SK-N-SH (cell line): ENCODE results near the gene TGIF1.

Experiments used
- RCOR1 ChIP-seq: fragments of 150-350 bp; IDR thresholded peaks from 2 replicates; pipeline ENCODE4 v1.6.1; 2017; ENCODE audit warnings: antibody characterized with exemption, low read length
- SMC3 ChIP-seq: IDR thresholded peaks from 2 replicates; pipeline ENCODE4 v1.6.1; 2012; ENCODE audit warnings: low read depth, low read length, improper control_type of control experiment
- TCF12 ChIP-seq: IDR thresholded peaks from 2 replicates; pipeline ENCODE4 v1.4.0; 2012
- TF ChIP-seq, protein P1 (sequence below): fragments of 200-600 bp; sonication (generic); IDR thresholded peaks from 2 replicates; pipeline ENCODE4 v1.6.1; 2017; ENCODE audit warnings: antibody characterized with exemption, mild to moderate bottlenecking, moderate library complexity
- TF ChIP-seq, protein P2 (sequence below): fragments of 150-350 bp; IDR thresholded peaks from 2 replicates; pipeline ENCODE4 v1.6.1; 2017; ENCODE audit warnings: antibody characterized with exemption, low read length, low read depth, borderline replicate concordance

DNA sequence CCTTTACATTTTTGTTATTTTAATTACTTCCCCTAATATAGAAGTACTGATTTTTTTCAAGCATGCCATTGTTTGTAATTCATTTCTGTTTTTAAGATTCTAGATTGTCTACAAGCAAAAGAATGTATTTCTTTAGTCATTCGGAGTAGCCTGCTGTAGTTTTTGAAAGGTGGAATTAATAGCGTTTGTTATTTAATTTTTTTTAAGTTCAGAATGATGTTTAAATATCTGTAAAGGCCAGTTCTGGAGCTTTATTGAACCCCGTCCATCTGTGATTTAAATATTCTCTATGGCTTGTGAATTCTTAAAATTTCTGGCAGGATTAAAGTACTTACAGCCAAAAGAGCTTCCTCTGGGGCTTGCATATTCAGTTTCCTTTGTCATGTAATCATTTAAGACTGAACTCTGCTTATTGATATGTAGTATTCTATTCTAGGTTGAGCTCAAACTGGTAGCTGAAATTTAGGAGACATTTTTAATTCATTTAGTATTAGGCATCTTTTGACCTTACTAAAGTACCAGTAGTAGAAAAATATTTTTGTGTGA, 5.2 kb downstream of the TGIF1 start:
- TF ChIP-seq, protein P1, sequence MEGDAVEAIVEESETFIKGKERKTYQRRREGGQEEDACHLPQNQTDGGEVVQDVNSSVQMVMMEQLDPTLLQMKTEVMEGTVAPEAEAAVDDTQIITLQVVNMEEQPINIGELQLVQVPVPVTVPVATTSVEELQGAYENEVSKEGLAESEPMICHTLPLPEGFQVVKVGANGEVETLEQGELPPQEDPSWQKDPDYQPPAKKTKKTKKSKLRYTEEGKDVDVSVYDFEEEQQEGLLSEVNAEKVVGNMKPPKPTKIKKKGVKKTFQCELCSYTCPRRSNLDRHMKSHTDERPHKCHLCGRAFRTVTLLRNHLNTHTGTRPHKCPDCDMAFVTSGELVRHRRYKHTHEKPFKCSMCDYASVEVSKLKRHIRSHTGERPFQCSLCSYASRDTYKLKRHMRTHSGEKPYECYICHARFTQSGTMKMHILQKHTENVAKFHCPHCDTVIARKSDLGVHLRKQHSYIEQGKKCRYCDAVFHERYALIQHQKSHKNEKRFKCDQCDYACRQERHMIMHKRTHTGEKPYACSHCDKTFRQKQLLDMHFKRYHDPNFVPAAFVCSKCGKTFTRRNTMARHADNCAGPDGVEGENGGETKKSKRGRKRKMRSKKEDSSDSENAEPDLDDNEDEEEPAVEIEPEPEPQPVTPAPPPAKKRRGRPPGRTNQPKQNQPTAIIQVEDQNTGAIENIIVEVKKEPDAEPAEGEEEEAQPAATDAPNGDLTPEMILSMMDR: no peak
- no peak for TF ChIP-seq SMC3
- TF ChIP-seq TCF12: no peak
- no peak for TF ChIP-seq RCOR1
- TF ChIP-seq, protein P2, sequence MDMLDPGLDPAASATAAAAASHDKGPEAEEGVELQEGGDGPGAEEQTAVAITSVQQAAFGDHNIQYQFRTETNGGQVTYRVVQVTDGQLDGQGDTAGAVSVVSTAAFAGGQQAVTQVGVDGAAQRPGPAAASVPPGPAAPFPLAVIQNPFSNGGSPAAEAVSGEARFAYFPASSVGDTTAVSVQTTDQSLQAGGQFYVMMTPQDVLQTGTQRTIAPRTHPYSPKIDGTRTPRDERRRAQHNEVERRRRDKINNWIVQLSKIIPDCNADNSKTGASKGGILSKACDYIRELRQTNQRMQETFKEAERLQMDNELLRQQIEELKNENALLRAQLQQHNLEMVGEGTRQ: no peak
